Mesenchymal stem cell (in vitro differentiated cells and primary cell): Measurements from ENCODE around the gene ATRNL1.
A peak's percentile ranks its signal among the peaks of the same experiment; 100 is the strongest.

ENCODE experiments used
- DNase-seq: peaks from one replicate; pipeline ENCODE4 v3.0.0-alpha.2; 2013
- H2AFZ ChIP-seq: one replicate; pipeline ENCODE4 v1.6.1; 2013; ENCODE audit warnings: low read depth, mild to moderate bottlenecking, control low read depth, inconsistent platforms, low read length, moderate library complexity
- H2AK5ac ChIP-seq: 2 replicates; pipeline ENCODE4 v1.6.1; 2013; ENCODE audit warnings: low read length, moderate library complexity, mild to moderate bottlenecking, inconsistent platforms; ENCODE audit not compliant: severe bottlenecking
- H2BK120ac ChIP-seq: one replicate; pipeline ENCODE4 v1.6.1; 2013; ENCODE audit warnings: low read depth, mild to moderate bottlenecking, inconsistent platforms, low read length, moderate library complexity
- H2BK12ac ChIP-seq, 2 experiments: one replicate each; pipeline ENCODE4 v1.6.1; 2013; ENCODE audit warnings: inconsistent platforms in 2 of 2, low read length in 2 of 2, mild to moderate bottlenecking in 2 of 2, moderate library complexity in 2 of 2, control low read depth in 1 of 2
- H2BK15ac ChIP-seq: one replicate; pipeline ENCODE4 v1.6.1; 2013; ENCODE audit warnings: mild to moderate bottlenecking, low read depth, inconsistent platforms; ENCODE audit not compliant: poor library complexity, severe bottlenecking
- H2BK5ac ChIP-seq: 2 replicates; pipeline ENCODE4 v1.6.1; 2013; ENCODE audit warnings: low read depth, mild to moderate bottlenecking, low read length, control low read depth, inconsistent platforms; ENCODE audit not compliant: poor library complexity, severe bottlenecking
- H3K14ac ChIP-seq, 2 experiments: one replicate each; pipeline ENCODE4 v1.6.1; 2013; ENCODE audit warnings: inconsistent platforms in 2 of 2, low read length in 2 of 2, control low read depth in 1 of 2, mild to moderate bottlenecking in 1 of 2, moderate library complexity in 1 of 2
- H3K18ac ChIP-seq, 2 experiments: one replicate each; pipeline ENCODE4 v1.6.1; 2013; ENCODE audit warnings: inconsistent platforms in 2 of 2, low read length in 2 of 2, control low read depth in 1 of 2, low read depth in 1 of 2, mild to moderate bottlenecking in 1 of 2
- H3K23ac ChIP-seq, 2 experiments: one replicate each; pipeline ENCODE4 v1.6.1; 2013; ENCODE audit warnings: inconsistent platforms in 2 of 2, low read length in 2 of 2, mild to moderate bottlenecking in 2 of 2, moderate library complexity in 2 of 2, control low read depth in 1 of 2
- H3K27ac ChIP-seq: 2 replicates; pipeline ENCODE4 v1.5.1; 2013; ENCODE audit warnings: mild to moderate bottlenecking, moderate library complexity, low read length, control low read depth, inconsistent platforms; ENCODE audit not compliant: poor library complexity, severe bottlenecking
- H3K27me3 ChIP-seq, 2 experiments: 2 replicates each; pipeline versions ENCODE4 v1.6.1 to v1.7.0; 2013; ENCODE audit warnings: low read length in 2 of 2, mild to moderate bottlenecking in 2 of 2, moderate library complexity in 2 of 2, control low read depth in 1 of 2, inconsistent platforms in 1 of 2; ENCODE audit not compliant: control insufficient read depth in 1 of 2, insufficient read depth in 1 of 2
- H3K36me3 ChIP-seq, 2 experiments: 2 replicates each; pipeline versions ENCODE4 v1.6.1 to v1.7.0; 2013; ENCODE audit warnings: low read length in 2 of 2, control low read depth in 1 of 2, inconsistent platforms in 1 of 2, low read depth in 1 of 2, mild to moderate bottlenecking in 1 of 2; ENCODE audit not compliant: insufficient read depth in 2 of 2, control insufficient read depth in 1 of 2
- H3K4ac ChIP-seq, 2 experiments: one replicate each; pipeline ENCODE4 v1.6.1; 2013; ENCODE audit warnings: inconsistent platforms in 2 of 2, low read length in 2 of 2, mild to moderate bottlenecking in 2 of 2, moderate library complexity in 2 of 2, control low read depth in 1 of 2, low read depth in 1 of 2
- H3K4me1 ChIP-seq: 2 replicates; pipeline ENCODE4 v1.6.1; 2013; ENCODE audit warnings: low read depth, low read length, control low read depth; ENCODE audit not compliant: control insufficient read depth, insufficient read depth
- H3K4me2 ChIP-seq: 2 replicates; pipeline ENCODE4 v1.6.1; 2013; ENCODE audit warnings: low read length, mild to moderate bottlenecking, inconsistent platforms; ENCODE audit not compliant: poor library complexity, severe bottlenecking
- H3K4me3 ChIP-seq, 2 experiments: 2 replicates each; pipeline versions ENCODE4 v1.5.1 to v1.7.0; 2013; ENCODE audit warnings: low read length in 2 of 2, mild to moderate bottlenecking in 2 of 2, control low read depth in 1 of 2, low read depth in 1 of 2; ENCODE audit not compliant: insufficient read depth in 1 of 2
- H3K79me1 ChIP-seq: replicated peaks from 2 replicates; pipeline ENCODE4 v1.6.1; 2013; ENCODE audit warnings: mild to moderate bottlenecking, control low read depth, low read length, inconsistent platforms; ENCODE audit not compliant: poor library complexity, severe bottlenecking
- H3K9ac ChIP-seq: 2 replicates; pipeline ENCODE4 v1.7.0; 2013; ENCODE audit warnings: mild to moderate bottlenecking, low read length, moderate library complexity
- H3K9me3 ChIP-seq: 2 replicates; pipeline ENCODE4 v1.7.0; 2013; ENCODE audit warnings: mild to moderate bottlenecking, low read length; ENCODE audit not compliant: control insufficient read depth
- H4K8ac ChIP-seq: one replicate; pipeline ENCODE4 v1.6.1; 2013; ENCODE audit warnings: inconsistent platforms, mild to moderate bottlenecking, low read length, moderate library complexity
- H4K91ac ChIP-seq: one replicate; pipeline ENCODE4 v1.6.1; 2013; ENCODE audit warnings: mild to moderate bottlenecking, low read length, inconsistent platforms
- WGBS: methylation state at CpG from one replicate; pipeline ENCODE4 v1.1.7; 2013; ENCODE audit warnings: mixed read lengths; 5-methylcytosine and 5-hydroxymethylcytosine counted together

Gene ATRNL1

GRCh38 chr10:115628616-115629015 is 535.5 kb downstream of the ATRNL1 start:
- Histone ChIP-seq H3K14ac (no peak overlapping the region), H2AFZ (no peak overlapping the region), H3K23ac (no peak overlapping the region), H3K4me3 (no peak overlapping the region), H2BK5ac (no peak overlapping the region), H3K9me3 (no peaks in the 10 kb centered on the region), H2BK120ac (no peak overlapping the region), H3K9ac (no peak overlapping the region), H3K79me1 (no peaks in the 10 kb centered on the region), H3K4ac (no peak overlapping the region), H3K27ac (no peak overlapping the region), H2BK15ac (no peak overlapping the region), H2BK12ac (no peak overlapping the region), H3K27me3 (no peaks in the 10 kb centered on the region), H4K8ac (no peak overlapping the region), H2AK5ac (no peak overlapping the region), H3K36me3 (no peaks in the 10 kb centered on the region), H3K18ac (no peak overlapping the region), H3K4me2 (no peak overlapping the region), H4K91ac (no peak overlapping the region), H3K4me1 (no peaks in the 10 kb centered on the region)
- no CpG with 5 or more reads among the region's 2 CpGs for WGBS
- DNase-seq: no peak

GRCh38 chr10:115638246-115638645 is 545.1 kb downstream of the ATRNL1 start:
- Histone ChIP-seq H3K14ac (no peak overlapping the region), H3K4me3 (no peak overlapping the region), H3K23ac (no peak overlapping the region), H3K27me3 (no peaks in the 10 kb centered on the region), H2BK120ac (no peak overlapping the region), H3K9me3 (no peaks in the 10 kb centered on the region), H3K36me3 (no peaks in the 10 kb centered on the region), H3K18ac (no peak overlapping the region), H2BK5ac (no peak overlapping the region), H3K4me1 (no peaks in the 10 kb centered on the region), H2BK12ac (no peak overlapping the region), H2BK15ac (no peak overlapping the region), H3K4me2 (no peak overlapping the region), H4K8ac (no peak overlapping the region), H3K79me1 (no peaks in the 10 kb centered on the region), H3K4ac (no peak overlapping the region), H3K9ac (no peak overlapping the region), H2AK5ac (no peak overlapping the region), H4K91ac (no peak overlapping the region), H3K27ac (no peak overlapping the region), H2AFZ (no peak overlapping the region)
- DNase-seq: no peak
- WGBS: 80% methylated on average over 1 of the region's 1 CpG

- H2AK5ac ChIP-seq: no peak overlapping the region
- H3K4me1 ChIP-seq: no peaks in the 10 kb centered on the region
- H3K9ac ChIP-seq: no peak overlapping the region
- H4K91ac ChIP-seq: no peak overlapping the region
- no peaks in the 10 kb centered on the region for H3K27me3 ChIP-seq
- no peak overlapping the region for H3K4ac ChIP-seq
- H3K36me3 ChIP-seq: no peaks in the 10 kb centered on the region
- no peak overlapping the region for H3K23ac ChIP-seq
- H2AFZ ChIP-seq: no peak overlapping the region
- no peak overlapping the region for H3K4me2 ChIP-seq
- H3K27ac ChIP-seq: no peak overlapping the region
- no peak overlapping the region for H3K18ac ChIP-seq
- H2BK12ac ChIP-seq: no peak overlapping the region
- H4K8ac ChIP-seq: no peak overlapping the region
- DNase-seq: no peak
- H2BK120ac ChIP-seq: no peak overlapping the region
- H3K79me1 ChIP-seq: no peaks in the 10 kb centered on the region
- no peak overlapping the region for H2BK15ac ChIP-seq
- H3K14ac ChIP-seq: no peak overlapping the region
- no peak overlapping the region for H3K4me3 ChIP-seq
- no peak overlapping the region for H2BK5ac ChIP-seq
- 85% methylated on average over 1 of the region's 3 CpGs for WGBS
- H3K9me3 ChIP-seq: no peaks in the 10 kb centered on the region
Measured at GRCh38 chr10:115649217-115649616, 556.1 kb downstream of the ATRNL1 start.

GRCh38 chr10:115653473-115653872 is 560.3 kb downstream of the ATRNL1 start:
- no peak overlapping the region for H3K4ac ChIP-seq
- DNase-seq: peak; percentile 38
- no peak overlapping the region for H3K14ac ChIP-seq
- H2BK5ac ChIP-seq: no peak overlapping the region
- H3K18ac ChIP-seq: no peak overlapping the region
- no peak overlapping the region for H2BK12ac ChIP-seq
- WGBS: 7% methylated on average over 1 of the region's 1 CpG
- H3K23ac ChIP-seq: no peak overlapping the region
- no peak overlapping the region for H2BK15ac ChIP-seq
- no peaks in the 10 kb centered on the region for H3K27me3 ChIP-seq
- no peak overlapping the region for H3K4me3 ChIP-seq
- H3K79me1 ChIP-seq: no peaks in the 10 kb centered on the region
- no peak overlapping the region for H2AK5ac ChIP-seq
- no peak overlapping the region for H2BK120ac ChIP-seq
- H3K27ac ChIP-seq: no peak overlapping the region
- H4K8ac ChIP-seq: no peak overlapping the region
- no peak overlapping the region for H3K4me2 ChIP-seq
- H2AFZ ChIP-seq: no peak overlapping the region
- no peak overlapping the region for H4K91ac ChIP-seq
- H3K36me3 ChIP-seq: no peaks in the 10 kb centered on the region
- H3K4me1 ChIP-seq: no peaks in the 10 kb centered on the region
- H3K9ac ChIP-seq: no peak overlapping the region
- no peaks in the 10 kb centered on the region for H3K9me3 ChIP-seq
